ENCODE data around the gene FERMT2.
A peak's percentile ranks its signal among the peaks of the same experiment; 100 is the strongest.

The FERMT2 gene

DNA sequence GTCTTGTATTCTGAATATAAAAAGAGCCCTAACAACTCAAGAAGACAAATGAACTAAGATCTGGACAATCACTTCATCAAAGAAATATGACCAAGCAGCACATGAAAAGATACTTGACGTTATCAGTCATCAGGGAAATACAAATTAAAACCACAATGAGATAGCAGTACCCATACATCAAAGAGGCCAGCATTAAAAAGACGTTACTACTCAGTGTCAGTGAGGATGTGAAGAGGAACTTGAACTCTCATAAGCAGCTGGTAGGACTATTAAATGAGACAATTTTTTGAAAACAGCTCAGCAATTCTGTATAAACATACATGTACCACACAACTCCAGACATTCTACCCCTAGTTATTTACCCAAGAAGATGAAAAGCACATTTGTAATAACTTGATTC is 55.9 kb downstream of the FERMT2 start:
- ATAC-seq (ENCODE audit: low read depth), result no peak
- TF ChIP-seq, protein P1, sequence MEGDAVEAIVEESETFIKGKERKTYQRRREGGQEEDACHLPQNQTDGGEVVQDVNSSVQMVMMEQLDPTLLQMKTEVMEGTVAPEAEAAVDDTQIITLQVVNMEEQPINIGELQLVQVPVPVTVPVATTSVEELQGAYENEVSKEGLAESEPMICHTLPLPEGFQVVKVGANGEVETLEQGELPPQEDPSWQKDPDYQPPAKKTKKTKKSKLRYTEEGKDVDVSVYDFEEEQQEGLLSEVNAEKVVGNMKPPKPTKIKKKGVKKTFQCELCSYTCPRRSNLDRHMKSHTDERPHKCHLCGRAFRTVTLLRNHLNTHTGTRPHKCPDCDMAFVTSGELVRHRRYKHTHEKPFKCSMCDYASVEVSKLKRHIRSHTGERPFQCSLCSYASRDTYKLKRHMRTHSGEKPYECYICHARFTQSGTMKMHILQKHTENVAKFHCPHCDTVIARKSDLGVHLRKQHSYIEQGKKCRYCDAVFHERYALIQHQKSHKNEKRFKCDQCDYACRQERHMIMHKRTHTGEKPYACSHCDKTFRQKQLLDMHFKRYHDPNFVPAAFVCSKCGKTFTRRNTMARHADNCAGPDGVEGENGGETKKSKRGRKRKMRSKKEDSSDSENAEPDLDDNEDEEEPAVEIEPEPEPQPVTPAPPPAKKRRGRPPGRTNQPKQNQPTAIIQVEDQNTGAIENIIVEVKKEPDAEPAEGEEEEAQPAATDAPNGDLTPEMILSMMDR (IDR thresholded peaks at IDR 0.05; ENCODE audit: poor library complexity, severe bottlenecking), result no peak
- Histone ChIP-seq H3K4me1 (ENCODE audit: insufficient read depth, poor library complexity, severe bottlenecking) (peaks cover 21% of the 10 kb centered on the region), H3K36me3 (ENCODE audit: low read depth) (peaks cover 41% of the 10 kb centered on the region), H3K27me3 (ENCODE audit: insufficient read depth, poor library complexity, severe bottlenecking) (no peaks in the 10 kb centered on the region), H3K27ac (ENCODE audit: poor library complexity, severe bottlenecking) (no peak overlapping the region), H3K4me3 (ENCODE audit: severe bottlenecking) (no peak overlapping the region), H3K9me3 (ENCODE audit: severe bottlenecking) (no peaks in the 10 kb centered on the region)
- DNase-seq (ENCODE audit: low spot score), result no peak

DNA sequence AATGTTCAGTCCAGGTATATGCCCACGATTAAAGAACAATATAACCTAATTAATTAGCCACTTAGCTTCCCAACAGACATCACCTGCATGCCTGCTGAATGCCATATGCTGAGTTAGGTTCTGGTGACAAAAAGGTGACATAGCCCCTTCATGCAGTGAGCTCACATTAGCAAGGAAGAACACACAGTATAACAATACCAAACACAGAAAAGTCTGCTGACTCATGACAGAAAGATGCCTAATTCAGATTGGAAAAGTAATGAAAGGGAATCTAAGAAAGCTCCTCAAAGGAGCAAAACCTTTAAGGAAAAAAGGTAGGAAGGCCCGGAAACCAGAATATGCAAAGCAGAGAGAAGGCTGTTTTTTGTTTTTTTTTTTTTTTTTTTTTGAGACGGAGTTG is 59.0 kb downstream of the FERMT2 start:
- no peak overlapping the region for H3K27ac ChIP-seq (ENCODE audit: poor library complexity, severe bottlenecking)
- H3K9me3 ChIP-seq (ENCODE audit: severe bottlenecking), result no peaks in the 10 kb centered on the region
- TF ChIP-seq, protein P1 (IDR thresholded peaks at IDR 0.05; ENCODE audit: poor library complexity, severe bottlenecking), result no peak
- ATAC-seq (ENCODE audit: low read depth) (peak; percentile 19; the same call in 1 of the 3 replicates), DNase-seq (ENCODE audit: low spot score) (no peak)
- peaks cover 11% of the 10 kb centered on the region for H3K4me1 ChIP-seq (ENCODE audit: insufficient read depth, poor library complexity, severe bottlenecking)
- no peak overlapping the region for H3K4me3 ChIP-seq (ENCODE audit: severe bottlenecking)
- no peaks in the 10 kb centered on the region for H3K27me3 ChIP-seq (ENCODE audit: insufficient read depth, poor library complexity, severe bottlenecking)
- peaks cover 49% of the 10 kb centered on the region for H3K36me3 ChIP-seq (ENCODE audit: low read depth)

DNA sequence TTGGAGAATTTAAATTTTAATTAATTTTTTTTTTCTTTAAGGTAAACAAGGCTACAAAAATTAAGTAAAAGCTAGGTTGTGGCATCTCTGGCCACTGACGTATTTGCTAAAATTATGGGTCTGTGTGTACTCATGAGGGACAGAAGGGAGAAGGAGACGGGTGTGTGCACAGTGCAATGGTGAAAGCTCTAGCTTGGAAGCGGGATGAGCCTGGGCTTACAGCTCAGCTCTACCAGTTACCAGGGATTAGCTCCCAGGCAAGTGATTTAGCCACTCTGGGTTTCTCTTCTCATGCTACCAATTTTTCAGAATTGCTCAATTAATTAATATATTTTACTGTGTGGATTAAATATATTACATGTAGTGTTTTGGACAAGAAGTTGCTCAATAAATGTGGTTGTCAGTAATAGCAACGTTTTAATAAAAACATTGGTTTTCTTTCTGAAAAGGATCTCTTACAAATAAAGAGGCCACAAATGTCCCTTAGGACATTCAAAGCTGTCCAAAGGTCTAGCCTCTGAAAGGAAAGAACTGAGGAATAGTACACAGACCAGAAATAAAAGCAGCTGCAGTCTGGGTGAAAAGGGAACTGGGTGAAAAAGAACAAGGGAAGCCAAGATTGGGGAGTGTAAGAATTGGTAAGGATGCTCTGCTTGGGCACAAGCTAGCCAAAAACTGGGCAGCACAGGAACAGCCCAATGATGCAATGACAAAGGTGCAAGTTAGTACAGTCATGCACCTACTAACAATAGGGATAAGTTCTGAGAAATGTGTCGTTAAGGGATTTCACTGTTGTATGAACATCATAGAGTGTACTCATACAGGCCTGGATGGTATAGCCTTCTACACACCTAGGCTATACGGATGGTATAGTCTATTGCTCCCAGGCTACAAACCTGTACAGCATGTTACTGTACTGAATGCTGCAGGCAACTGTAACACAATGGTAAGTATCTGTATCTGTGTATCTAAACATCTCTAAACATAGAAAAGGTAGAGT is 61.7 kb downstream of the FERMT2 start:
- no peaks in the 10 kb centered on the region for H3K27me3 ChIP-seq (ENCODE audit: insufficient read depth, poor library complexity, severe bottlenecking)
- no peaks in the 10 kb centered on the region for H3K9me3 ChIP-seq (ENCODE audit: severe bottlenecking)
- H3K36me3 ChIP-seq (ENCODE audit: low read depth), result peaks cover 60% of the 10 kb centered on the region
- no peak overlapping the region for H3K27ac ChIP-seq (ENCODE audit: poor library complexity, severe bottlenecking)
- no peaks in the 10 kb centered on the region for H3K4me1 ChIP-seq (ENCODE audit: insufficient read depth, poor library complexity, severe bottlenecking)
- no peak overlapping the region for H3K4me3 ChIP-seq (ENCODE audit: severe bottlenecking)
- ATAC-seq (ENCODE audit: low read depth) (no peak), DNase-seq (ENCODE audit: low spot score) (no peak)
- TF ChIP-seq, protein P1 (IDR thresholded peaks at IDR 0.05; ENCODE audit: poor library complexity, severe bottlenecking), result no peak

DNA sequence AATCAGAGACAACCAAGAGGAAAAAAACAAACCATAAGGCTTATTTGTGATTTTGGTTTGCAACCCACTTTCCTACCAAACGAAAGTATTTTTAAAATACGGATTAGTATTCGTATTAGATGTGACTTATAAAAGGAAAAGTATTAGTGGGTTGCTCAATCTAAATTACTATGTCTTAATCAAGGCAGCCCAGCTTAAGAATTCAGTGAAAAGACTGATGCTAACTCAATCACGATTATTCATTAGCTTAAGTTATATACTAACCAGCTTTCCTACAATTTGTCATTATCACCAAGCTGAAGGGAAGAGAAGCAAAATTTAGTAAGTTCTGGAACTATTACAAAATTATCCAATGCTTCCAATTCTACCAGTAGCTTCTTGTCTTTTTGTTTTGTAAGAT is 62.7 kb downstream of the FERMT2 start:
- DNase-seq (ENCODE audit: low spot score) (no peak), ATAC-seq (ENCODE audit: low read depth) (no peak)
- Histone ChIP-seq H3K9me3 (ENCODE audit: severe bottlenecking) (no peaks in the 10 kb centered on the region), H3K36me3 (ENCODE audit: low read depth) (peaks cover 55% of the 10 kb centered on the region), H3K27me3 (ENCODE audit: insufficient read depth, poor library complexity, severe bottlenecking) (no peaks in the 10 kb centered on the region), H3K27ac (ENCODE audit: poor library complexity, severe bottlenecking) (no peak overlapping the region), H3K4me1 (ENCODE audit: insufficient read depth, poor library complexity, severe bottlenecking) (no peaks in the 10 kb centered on the region), H3K4me3 (ENCODE audit: severe bottlenecking) (no peak overlapping the region)
- TF ChIP-seq, protein P1 (IDR thresholded peaks at IDR 0.05; ENCODE audit: poor library complexity, severe bottlenecking), result no peak

DNA sequence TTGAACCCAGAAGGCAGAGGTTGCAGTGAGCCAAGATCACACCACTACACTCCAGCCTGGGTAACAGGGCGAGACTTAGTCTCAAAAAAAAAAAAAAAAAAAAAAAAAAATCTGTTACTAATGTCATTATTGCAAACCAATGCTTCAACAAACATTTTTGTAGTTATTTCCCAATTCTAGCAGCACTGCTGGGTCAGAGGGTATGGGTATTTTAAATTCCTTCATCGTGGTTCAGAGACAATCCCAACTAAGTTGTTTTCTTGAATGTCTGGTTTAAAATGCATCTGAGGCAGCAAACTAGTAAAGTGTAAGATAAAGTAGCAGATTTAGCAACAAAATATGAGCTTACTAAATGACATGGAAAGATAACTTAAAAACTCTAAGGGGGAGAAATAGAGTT is 65.6 kb downstream of the FERMT2 start:
- no peak overlapping the region for H3K27ac ChIP-seq (ENCODE audit: poor library complexity, severe bottlenecking)
- H3K27me3 ChIP-seq (ENCODE audit: insufficient read depth, poor library complexity, severe bottlenecking), result no peaks in the 10 kb centered on the region
- H3K9me3 ChIP-seq (ENCODE audit: severe bottlenecking), result no peaks in the 10 kb centered on the region
- peaks cover 58% of the 10 kb centered on the region for H3K36me3 ChIP-seq (ENCODE audit: low read depth)
- TF ChIP-seq, protein P1 (IDR thresholded peaks at IDR 0.05; ENCODE audit: poor library complexity, severe bottlenecking), result no peak
- DNase-seq (ENCODE audit: low spot score), result no peak
- H3K4me1 ChIP-seq (ENCODE audit: insufficient read depth, poor library complexity, severe bottlenecking), result no peaks in the 10 kb centered on the region
- H3K4me3 ChIP-seq (ENCODE audit: severe bottlenecking), result no peak overlapping the region
- no peak for ATAC-seq (ENCODE audit: low read depth)

All from RWPE2 (cell line).